ENCODE results near the gene NGEF.

DNA sequence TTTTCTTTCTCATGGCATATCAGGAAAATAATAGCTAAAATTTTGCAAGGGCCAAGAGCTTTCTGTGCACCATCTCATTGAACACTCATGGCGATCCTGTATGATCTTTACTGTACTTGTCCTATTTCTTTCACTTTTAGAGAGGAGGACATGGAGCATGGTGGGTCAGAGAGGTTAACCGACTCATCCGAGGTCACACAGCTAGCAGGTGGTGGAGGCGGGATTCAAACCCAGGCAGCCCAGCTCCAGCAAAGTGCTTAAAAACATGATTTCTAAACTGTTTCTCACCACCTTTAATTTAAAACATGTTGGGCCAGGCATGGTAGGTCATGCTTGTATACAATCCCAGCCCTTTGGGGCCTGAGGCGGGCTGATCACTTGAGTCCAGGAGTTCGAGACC, 6.4 kb downstream of the NGEF start:
- TF ChIP-seq, protein P1, sequence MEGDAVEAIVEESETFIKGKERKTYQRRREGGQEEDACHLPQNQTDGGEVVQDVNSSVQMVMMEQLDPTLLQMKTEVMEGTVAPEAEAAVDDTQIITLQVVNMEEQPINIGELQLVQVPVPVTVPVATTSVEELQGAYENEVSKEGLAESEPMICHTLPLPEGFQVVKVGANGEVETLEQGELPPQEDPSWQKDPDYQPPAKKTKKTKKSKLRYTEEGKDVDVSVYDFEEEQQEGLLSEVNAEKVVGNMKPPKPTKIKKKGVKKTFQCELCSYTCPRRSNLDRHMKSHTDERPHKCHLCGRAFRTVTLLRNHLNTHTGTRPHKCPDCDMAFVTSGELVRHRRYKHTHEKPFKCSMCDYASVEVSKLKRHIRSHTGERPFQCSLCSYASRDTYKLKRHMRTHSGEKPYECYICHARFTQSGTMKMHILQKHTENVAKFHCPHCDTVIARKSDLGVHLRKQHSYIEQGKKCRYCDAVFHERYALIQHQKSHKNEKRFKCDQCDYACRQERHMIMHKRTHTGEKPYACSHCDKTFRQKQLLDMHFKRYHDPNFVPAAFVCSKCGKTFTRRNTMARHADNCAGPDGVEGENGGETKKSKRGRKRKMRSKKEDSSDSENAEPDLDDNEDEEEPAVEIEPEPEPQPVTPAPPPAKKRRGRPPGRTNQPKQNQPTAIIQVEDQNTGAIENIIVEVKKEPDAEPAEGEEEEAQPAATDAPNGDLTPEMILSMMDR (IDR thresholded peaks at IDR 0.05; ENCODE audit: insufficient read depth, low read length, poor library complexity, severe bottlenecking) = no peak
- no peak for TF ChIP-seq EZH2phosphoT487 (conservative IDR thresholded peaks at IDR 0.05; ENCODE audit: low read length)

Data from SU-DHL-6 (cell line).